Neural crest cell (in vitro differentiated cells): Measurements from ENCODE around the gene CDH13. TPM values are rescaled to one million over a fixed set of nuclear protein-coding genes. Genes with fewer than 3 reads are reported as not detected.

Experiments used
- DNase-seq: peaks from one replicate; pipeline ENCODE4 v3.0.0; 2021; ENCODE audit warnings: low read depth, mixed read lengths, low spot score
- H3K27ac Mint-ChIP-seq: one replicate; pipeline ENCODE4 v1.8.0; 2021; ENCODE audit warnings: mild to moderate bottlenecking, mixed read lengths; ENCODE audit not compliant: unreplicated experiment
- H3K27me3 Mint-ChIP-seq: 2 replicates; pipeline ENCODE4 v1.8.0; 2021; ENCODE audit warnings: low read depth, mild to moderate bottlenecking, mixed read lengths
- H3K36me3 Mint-ChIP-seq: 2 replicates; pipeline ENCODE4 v1.8.0; 2021; ENCODE audit warnings: low read depth, mild to moderate bottlenecking, mixed read lengths
- H3K4me1 Mint-ChIP-seq: 2 replicates; pipeline ENCODE4 v1.8.0; 2021; ENCODE audit warnings: mixed read lengths
- H3K4me3 Mint-ChIP-seq: one replicate; pipeline ENCODE4 v1.8.0; 2021; ENCODE audit warnings: mild to moderate bottlenecking, mixed read lengths
- H3K9me3 Mint-ChIP-seq: 2 replicates; pipeline ENCODE4 v1.8.0; 2021; ENCODE audit warnings: mixed read lengths
- CTCF ChIP-seq: fragments of 200-600 bp; sonication (generic); conservative IDR thresholded peaks from 2 replicates; pipeline ENCODE4 v1.5.0; 2021; ENCODE audit warnings: antibody characterized with exemption, mild to moderate bottlenecking
- total RNA-seq: library from RNA; stranded (reverse); gene quantifications from 2 replicates; pipeline ENCODE4 v1.2.1, GENCODE V29; 2021

CDH13 gene
- total RNA-seq, 1 donor from 2014 or later = 1.1 TPM

- Mint-ChIP-seq H3K4me1 (no peaks in the 10 kb centered on the region), H3K27ac (no peak overlapping the region), H3K4me3 (no peak overlapping the region), H3K9me3 (peaks cover 7% of the 10 kb centered on the region), H3K27me3 (peaks cover 4% of the 10 kb centered on the region), H3K36me3 (no peaks in the 10 kb centered on the region)
- no peak for DNase-seq
- no peak for TF ChIP-seq CTCF
These were observed 220.0 kb downstream of the CDH13 start for GRCh38 chr16:82846806-82847205.

DNA sequence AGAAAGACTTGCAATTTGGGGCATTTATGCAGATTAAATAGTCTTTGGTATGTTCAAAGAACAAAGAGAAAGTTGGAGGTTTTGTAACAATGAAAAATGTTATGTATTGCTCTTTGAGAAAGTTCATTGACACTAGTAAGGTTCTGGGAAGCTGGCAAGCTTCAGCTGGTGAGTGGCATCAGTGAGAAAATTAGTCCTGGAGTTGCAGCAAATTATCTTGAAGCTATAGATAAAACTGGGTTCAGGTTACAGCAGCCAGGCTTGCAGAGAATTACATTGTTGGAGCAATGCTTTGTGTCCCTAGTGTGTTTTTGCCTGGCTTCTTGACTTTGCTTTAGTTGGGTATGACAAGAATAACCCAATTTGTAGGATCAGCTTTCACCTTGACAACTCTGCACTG lies 221.2 kb downstream of the CDH13 start:
- Mint-ChIP-seq H3K36me3 (no peaks in the 10 kb centered on the region), H3K27ac (no peak overlapping the region), H3K27me3 (peaks cover 13% of the 10 kb centered on the region), H3K9me3 (peaks cover 5% of the 10 kb centered on the region), H3K4me1 (no peaks in the 10 kb centered on the region), H3K4me3 (no peak overlapping the region)
- no peak for TF ChIP-seq CTCF
- no peak for DNase-seq

DNA sequence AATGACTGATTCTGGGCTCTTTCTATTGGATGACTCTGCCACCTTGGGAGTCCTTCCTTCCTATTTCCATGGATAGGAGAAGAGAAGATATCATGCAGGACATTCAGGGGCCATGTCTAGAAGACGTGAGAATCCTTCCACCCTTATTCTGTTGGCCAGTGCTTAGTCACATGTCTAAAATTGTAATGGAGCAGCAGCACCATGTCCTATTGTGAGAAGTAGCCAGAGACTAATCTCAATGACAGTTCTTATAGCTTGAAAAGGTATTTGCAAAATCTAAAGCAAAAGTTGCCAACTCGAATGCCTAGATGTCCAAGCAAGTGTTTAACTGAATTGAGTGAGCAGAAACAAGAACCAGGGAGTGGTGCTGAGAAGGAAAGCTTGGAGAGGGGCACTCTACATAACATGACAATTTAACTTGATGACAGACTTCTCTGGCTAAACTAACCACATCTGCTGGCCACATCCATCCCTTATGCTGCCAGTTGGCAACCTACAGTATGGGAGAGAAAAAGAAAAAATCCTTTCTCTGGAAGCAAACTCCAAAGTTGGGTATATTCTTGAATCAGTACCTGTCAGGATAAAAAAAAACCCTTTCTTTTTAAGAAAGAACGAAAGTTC lies 225.7 kb downstream of the CDH13 start:
- Mint-ChIP-seq H3K4me3 (no peak overlapping the region), H3K27ac (no peak overlapping the region), H3K27me3 (peaks cover 21% of the 10 kb centered on the region), H3K4me1 (no peaks in the 10 kb centered on the region), H3K36me3 (no peaks in the 10 kb centered on the region), H3K9me3 (peaks cover 2% of the 10 kb centered on the region)
- no peak for DNase-seq
- no peak for TF ChIP-seq CTCF

DNA sequence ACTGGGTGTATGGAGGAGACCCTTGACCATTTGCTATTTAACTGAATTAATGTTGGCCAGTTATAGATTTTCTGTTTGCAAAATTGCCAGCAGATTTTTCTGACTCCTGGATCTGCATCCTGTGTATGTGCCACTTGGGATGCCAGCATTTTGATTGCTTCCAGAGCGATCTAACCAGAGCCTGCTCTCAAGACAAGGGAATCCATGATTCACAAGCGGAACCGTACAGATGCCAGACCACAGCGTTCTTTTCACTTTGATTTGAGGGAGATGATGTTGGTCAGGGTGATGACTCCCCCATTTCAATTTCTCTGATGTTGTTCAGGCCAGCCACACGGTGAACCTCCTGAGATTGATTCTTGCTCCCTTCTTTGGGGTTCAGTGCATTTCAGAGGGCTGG lies 228.7 kb downstream of the CDH13 start:
- H3K27me3 Mint-ChIP-seq = peaks cover 20% of the 10 kb centered on the region
- no peak overlapping the region for H3K4me3 Mint-ChIP-seq
- H3K4me1 Mint-ChIP-seq = no peaks in the 10 kb centered on the region
- no peak for TF ChIP-seq CTCF
- peaks cover 2% of the 10 kb centered on the region for H3K9me3 Mint-ChIP-seq
- H3K36me3 Mint-ChIP-seq = no peaks in the 10 kb centered on the region
- H3K27ac Mint-ChIP-seq = no peak overlapping the region
- DNase-seq = no peak

GRCh38 chr16:82857693-82858365 lies 231.1 kb downstream of the CDH13 start:
- no peak for TF ChIP-seq CTCF

More at GRCh38 chr16:82857693-82858365, 231.1 kb downstream of the CDH13 start:
- H3K27ac Mint-ChIP-seq = no peak overlapping the region
- no peak overlapping the region for H3K4me3 Mint-ChIP-seq
- peaks cover 7% of the 10 kb centered on the region for H3K27me3 Mint-ChIP-seq
- H3K9me3 Mint-ChIP-seq = peaks cover 2% of the 10 kb centered on the region
- H3K4me1 Mint-ChIP-seq = no peaks in the 10 kb centered on the region
- H3K36me3 Mint-ChIP-seq = no peaks in the 10 kb centered on the region
- no peak for DNase-seq
